Karpas-422 (cell line): ENCODE data around the gene RRP9. TPM values are rescaled to one million over a fixed set of nuclear protein-coding genes. Genes with fewer than 3 reads are reported as not detected.

ENCODE experiments used
- DNase-seq: peaks from one replicate; pipeline ENCODE4 v3.0.0-alpha.2; 2015
- H2AFZ ChIP-seq: fragments of 200-600 bp; sonication (generic); 2 replicates; pipeline ENCODE4 v1.6.1; 2014; ENCODE audit warnings: antibody characterized with exemption, low read length, mixed read lengths
- H3K27ac ChIP-seq: fragments of 200-600 bp; sonication (generic); 2 replicates; pipeline ENCODE4 v1.5.1; 2014; ENCODE audit warnings: mild to moderate bottlenecking, low read length, moderate library complexity
- H3K27me3 ChIP-seq: fragments of 200-600 bp; sonication (generic); 2 replicates; pipeline ENCODE4 v1.6.1; 2014; ENCODE audit warnings: low read length, mixed read lengths
- H3K36me3 ChIP-seq: fragments of 200-600 bp; sonication (generic); 2 replicates; pipeline ENCODE4 v1.6.1; 2014; ENCODE audit warnings: low read length, mixed read lengths; ENCODE audit not compliant: insufficient read depth
- H3K4me1 ChIP-seq: fragments of 200-600 bp; sonication (generic); 2 replicates; pipeline ENCODE4 v1.6.1; 2014; ENCODE audit warnings: mild to moderate bottlenecking, low read length, mixed read lengths
- H3K4me2 ChIP-seq: fragments of 200-600 bp; sonication (generic); 2 replicates; pipeline ENCODE4 v1.6.1; 2014; ENCODE audit warnings: low read length, low read depth, mild to moderate bottlenecking; ENCODE audit not compliant: poor library complexity, severe bottlenecking
- H3K4me3 ChIP-seq: fragments of 200-600 bp; sonication (generic); 2 replicates; pipeline ENCODE4 v1.5.1; 2014; ENCODE audit warnings: mild to moderate bottlenecking, antibody characterized with exemption, low read length, mixed read lengths
- H3K79me2 ChIP-seq: fragments of 200-600 bp; sonication (generic); 2 replicates; pipeline ENCODE4 v1.6.1; 2014; ENCODE audit warnings: mild to moderate bottlenecking, low read length, mixed read lengths
- H3K9ac ChIP-seq: fragments of 200-600 bp; sonication (generic); 2 replicates; pipeline ENCODE4 v1.6.0; 2014; ENCODE audit warnings: low read length
- H3K9me2 ChIP-seq: fragments of 200-600 bp; sonication (generic), shearing (Covaris generic); replicated peaks from 2 replicates; pipeline ENCODE4 v1.6.0; 2014; ENCODE audit warnings: mild to moderate bottlenecking, low read length, moderate library complexity; ENCODE audit not compliant: insufficient read depth
- H3K9me3 ChIP-seq: fragments of 300-700, 200-600 bp; sonication (generic); 2 replicates; pipeline ENCODE4 v1.6.1; 2014; ENCODE audit warnings: low read length, mixed read lengths
- H4K20me1 ChIP-seq: fragments of 200-600 bp; sonication (generic); 2 replicates; pipeline ENCODE4 v1.6.1; 2014; ENCODE audit warnings: mild to moderate bottlenecking, antibody characterized with exemption, low read length, low read depth; ENCODE audit not compliant: insufficient read depth
- total RNA-seq: library from RNA; depleted of rRNA; stranded (reverse); fragments of >200 nt; shearing (Covaris generic); gene quantifications from 2 replicates; pipeline ENCODE4 v1.2.3, GENCODE V29; 2014; ENCODE audit warnings: low replicate concordance

Gene RRP9
- total RNA-seq, 1 experiment from 2014 or later, result 15.1 TPM

DNA sequence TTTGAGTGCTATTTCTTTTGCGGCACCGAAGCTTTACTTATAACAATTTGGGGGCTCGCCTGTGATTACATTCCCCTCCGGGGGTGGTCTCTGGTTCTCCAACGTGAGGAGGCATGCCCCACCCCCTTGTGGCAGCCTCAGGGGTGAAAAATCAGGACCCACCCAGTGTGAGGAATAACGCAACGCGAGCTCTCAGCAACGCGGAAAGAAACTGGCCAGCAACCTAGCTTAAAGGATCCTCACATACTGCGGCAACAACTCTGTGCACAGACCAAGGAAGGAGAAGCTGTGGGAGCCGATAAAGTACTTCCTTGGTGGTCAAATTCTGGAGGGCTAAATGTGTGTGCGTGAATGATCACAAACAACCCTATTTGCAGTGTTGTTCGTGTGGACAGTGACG, 44.3 kb downstream of the RRP9 start:
- Histone ChIP-seq H3K4me3 (no peak overlapping the region), H3K27me3 (no peaks in the 10 kb centered on the region), H4K20me1 (no peaks in the 10 kb centered on the region), H3K4me1 (no peaks in the 10 kb centered on the region), H3K9me2 (no peaks in the 10 kb centered on the region), H3K4me2 (no peak overlapping the region), H3K36me3 (no peaks in the 10 kb centered on the region), H3K9me3 (no peaks in the 10 kb centered on the region), H2AFZ (no peak overlapping the region), H3K79me2 (no peaks in the 10 kb centered on the region), H3K27ac (no peak overlapping the region), H3K9ac (no peak overlapping the region)
- no peak for DNase-seq

DNA sequence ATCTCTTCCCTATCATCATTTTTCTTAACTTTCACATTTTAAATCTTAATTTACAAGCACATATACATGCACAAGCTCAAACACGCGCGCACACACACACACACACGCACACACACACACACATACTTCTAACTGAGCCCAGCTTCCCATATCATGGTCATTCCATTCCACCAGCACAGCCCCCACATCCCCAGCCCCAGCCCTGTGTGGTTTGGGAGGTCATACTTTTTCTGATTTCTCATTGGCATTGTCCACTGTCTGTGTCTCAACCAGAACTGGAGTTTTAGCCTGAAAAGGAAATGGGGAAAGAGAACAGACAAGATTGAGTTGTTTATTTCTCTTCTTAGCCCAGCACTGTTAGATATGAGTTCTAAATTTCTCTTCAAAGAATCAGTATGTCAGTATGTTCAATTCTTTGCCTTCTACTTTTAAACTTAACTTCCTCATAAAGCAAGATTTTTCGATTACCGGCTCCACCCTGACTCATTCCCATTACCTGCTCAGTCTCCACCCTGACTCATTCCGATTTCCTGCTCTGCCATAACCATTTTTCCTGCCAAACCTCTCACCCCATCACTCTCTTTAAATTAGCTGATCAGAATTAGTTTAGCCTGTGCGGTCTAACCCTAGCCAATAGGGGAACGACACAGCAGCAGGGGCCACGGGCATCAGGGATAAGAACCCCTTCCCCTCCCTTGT, 44.9 kb downstream of the RRP9 start:
- Histone ChIP-seq H3K4me3 (no peak overlapping the region), H2AFZ (no peak overlapping the region), H3K9ac (no peak overlapping the region), H3K36me3 (no peaks in the 10 kb centered on the region), H3K79me2 (no peaks in the 10 kb centered on the region), H3K4me2 (no peak overlapping the region), H3K27me3 (no peaks in the 10 kb centered on the region), H3K27ac (no peak overlapping the region), H3K9me3 (no peaks in the 10 kb centered on the region), H4K20me1 (no peaks in the 10 kb centered on the region), H3K9me2 (no peaks in the 10 kb centered on the region), H3K4me1 (no peaks in the 10 kb centered on the region)
- no peak for DNase-seq

DNA sequence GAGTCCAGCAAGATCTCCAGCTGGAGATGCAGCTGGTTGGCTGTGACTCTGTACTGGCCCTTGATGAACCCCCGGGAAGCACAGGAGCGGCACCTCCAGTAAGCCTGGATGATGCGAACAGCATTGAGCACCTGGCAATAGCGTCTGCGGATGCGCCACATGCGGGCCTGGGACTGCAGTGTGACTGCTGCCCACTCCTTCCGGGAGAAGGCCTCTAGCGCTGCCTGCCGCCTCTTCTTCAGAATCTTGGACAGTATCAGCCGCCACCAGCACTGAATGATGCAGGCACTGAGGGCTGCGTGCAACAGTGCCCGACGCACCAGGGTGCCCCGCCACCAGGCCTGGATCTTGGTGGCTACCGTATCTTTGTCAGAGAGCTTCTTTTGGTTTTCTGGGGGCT, 46.8 kb downstream of the RRP9 start:
- Histone ChIP-seq H3K27me3 (no peaks in the 10 kb centered on the region), H3K9me2 (no peaks in the 10 kb centered on the region), H3K4me1 (no peaks in the 10 kb centered on the region), H3K79me2 (no peaks in the 10 kb centered on the region), H2AFZ (no peak overlapping the region), H4K20me1 (no peaks in the 10 kb centered on the region), H3K4me2 (no peak overlapping the region), H3K9me3 (no peaks in the 10 kb centered on the region), H3K4me3 (no peak overlapping the region), H3K9ac (no peak overlapping the region), H3K36me3 (no peaks in the 10 kb centered on the region), H3K27ac (no peak overlapping the region)
- no peak for DNase-seq

DNA sequence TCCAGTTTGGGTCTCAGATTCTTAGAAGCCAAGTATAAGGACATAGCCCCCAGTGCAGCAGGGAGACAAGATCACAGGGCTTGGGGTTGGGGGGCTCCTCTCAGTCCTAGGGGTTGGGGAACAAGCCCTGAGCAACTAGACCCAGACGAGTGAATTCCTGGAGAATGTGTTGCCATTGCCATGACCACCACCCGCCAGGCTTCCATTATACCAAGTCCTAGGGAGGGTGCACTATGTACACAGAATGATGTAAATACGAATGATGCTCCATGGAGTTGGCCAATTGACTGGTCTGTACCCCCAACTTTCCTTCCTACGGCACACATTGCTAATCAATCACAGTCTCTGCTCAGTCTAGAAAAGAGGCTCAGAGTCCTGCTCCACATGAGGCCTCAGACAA, 47.3 kb downstream of the RRP9 start:
- Histone ChIP-seq H3K4me1 (no peaks in the 10 kb centered on the region), H3K27me3 (no peaks in the 10 kb centered on the region), H3K79me2 (no peaks in the 10 kb centered on the region), H2AFZ (no peak overlapping the region), H3K36me3 (no peaks in the 10 kb centered on the region), H3K9ac (no peak overlapping the region), H4K20me1 (no peaks in the 10 kb centered on the region), H3K9me3 (no peaks in the 10 kb centered on the region), H3K4me3 (no peak overlapping the region), H3K27ac (no peak overlapping the region), H3K9me2 (no peaks in the 10 kb centered on the region), H3K4me2 (no peak overlapping the region)
- DNase-seq, result no peak

DNA sequence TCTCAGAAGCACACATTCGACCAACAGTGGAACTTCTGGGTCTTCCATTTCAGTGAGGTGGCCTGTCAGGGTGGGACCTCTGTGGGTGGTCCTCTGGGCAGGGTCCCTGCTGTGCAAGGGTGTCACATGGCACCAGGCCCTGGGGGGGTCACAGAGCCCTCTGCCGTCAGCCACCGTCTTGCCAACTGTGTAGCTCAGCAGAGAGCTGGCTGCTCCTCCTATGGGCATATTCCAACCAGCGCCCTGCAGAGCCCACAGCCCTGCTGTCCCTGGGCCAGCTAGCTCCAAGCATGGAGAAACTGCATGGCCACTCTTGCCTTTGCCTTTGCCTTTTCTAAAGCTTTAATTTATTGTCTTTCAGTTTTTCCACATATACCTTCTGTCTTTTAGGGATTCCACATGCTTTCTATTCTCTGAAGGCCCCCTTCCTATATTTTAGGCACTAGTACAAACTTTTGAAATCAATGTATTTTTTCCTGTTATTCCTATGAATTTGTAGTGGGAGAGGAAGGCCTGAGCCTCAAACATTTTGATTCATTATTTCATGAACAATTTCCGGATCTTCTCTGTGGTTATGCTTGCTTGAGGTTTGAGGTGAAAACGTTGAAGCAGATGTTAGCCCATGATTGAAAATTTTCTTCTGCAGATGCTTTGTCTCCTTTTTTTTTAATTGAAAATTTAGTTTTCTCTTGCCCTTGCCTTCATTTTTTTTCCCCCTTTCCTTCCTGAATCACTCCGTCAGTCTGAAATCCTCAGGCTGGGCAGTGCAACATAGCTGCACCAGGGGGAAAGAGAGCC, 50.3 kb downstream of the RRP9 start:
- H3K9ac ChIP-seq, result no peak overlapping the region
- H2AFZ ChIP-seq, result no peak overlapping the region
- no peak overlapping the region for H3K27ac ChIP-seq
- H3K79me2 ChIP-seq, result no peaks in the 10 kb centered on the region
- H3K9me3 ChIP-seq, result no peaks in the 10 kb centered on the region
- no peak for DNase-seq
- H3K27me3 ChIP-seq, result no peaks in the 10 kb centered on the region
- no peaks in the 10 kb centered on the region for H3K4me1 ChIP-seq
- H3K9me2 ChIP-seq, result no peaks in the 10 kb centered on the region
- no peak overlapping the region for H3K4me2 ChIP-seq
- no peaks in the 10 kb centered on the region for H3K36me3 ChIP-seq
- H4K20me1 ChIP-seq, result no peaks in the 10 kb centered on the region
- no peak overlapping the region for H3K4me3 ChIP-seq

DNA sequence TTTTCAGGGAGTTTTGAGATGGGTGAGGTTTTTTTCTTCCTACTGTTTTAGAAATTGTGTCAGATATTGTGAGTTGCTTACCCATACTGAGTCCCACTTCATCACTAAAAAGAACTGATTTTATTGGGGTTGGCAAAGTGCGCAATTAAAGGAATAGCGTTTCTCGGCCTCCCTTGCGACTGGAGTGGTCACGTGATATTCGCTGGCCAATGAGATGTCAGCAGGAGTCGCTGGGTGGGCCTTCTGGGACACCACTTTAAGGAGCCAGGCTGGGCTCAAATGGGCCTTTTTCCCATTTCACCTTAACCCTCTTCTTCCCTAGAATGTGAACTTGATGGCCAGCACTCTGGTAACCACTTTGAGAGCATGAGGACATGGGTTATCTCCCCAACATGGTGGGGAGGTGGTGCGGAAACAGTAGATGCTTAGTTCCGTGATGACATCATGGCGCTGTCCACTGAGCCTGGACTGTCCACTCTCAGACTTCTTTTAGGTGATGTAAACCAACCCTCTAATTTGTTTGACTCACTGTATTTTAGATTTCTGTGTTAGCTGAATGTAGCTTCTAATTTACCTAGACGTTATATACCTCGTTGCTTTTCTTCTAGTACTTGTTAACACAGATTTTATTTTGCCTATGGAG, 53.1 kb downstream of the RRP9 start:
- no peaks in the 10 kb centered on the region for H3K9me2 ChIP-seq
- no peaks in the 10 kb centered on the region for H3K9me3 ChIP-seq
- H3K27me3 ChIP-seq, result no peaks in the 10 kb centered on the region
- no peak overlapping the region for H2AFZ ChIP-seq
- no peak overlapping the region for H3K27ac ChIP-seq
- DNase-seq, result no peak
- H3K4me2 ChIP-seq, result no peak overlapping the region
- no peaks in the 10 kb centered on the region for H3K36me3 ChIP-seq
- no peaks in the 10 kb centered on the region for H3K79me2 ChIP-seq
- no peak overlapping the region for H3K4me3 ChIP-seq
- H4K20me1 ChIP-seq, result no peaks in the 10 kb centered on the region
- no peaks in the 10 kb centered on the region for H3K4me1 ChIP-seq
- no peak overlapping the region for H3K9ac ChIP-seq

DNA sequence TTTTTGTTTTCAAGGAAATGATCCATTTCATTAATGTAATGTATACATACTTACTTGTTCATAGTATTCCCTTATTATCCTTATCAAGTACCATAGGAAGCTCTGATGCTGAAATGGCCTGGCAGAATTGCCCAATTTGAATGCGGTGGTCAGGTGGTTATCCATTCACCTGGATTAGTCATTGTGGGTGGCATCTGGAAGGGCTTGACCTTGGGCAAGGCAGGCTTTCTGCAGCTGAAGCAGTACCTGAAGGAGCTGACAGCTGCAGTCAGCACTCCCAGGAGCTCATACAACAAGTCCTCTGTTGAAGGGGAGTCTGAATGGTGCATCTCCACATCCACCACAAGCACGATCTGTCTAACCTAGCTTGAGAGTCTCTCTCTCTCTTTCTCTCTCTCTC, 54.1 kb downstream of the RRP9 start:
- Histone ChIP-seq H2AFZ (no peak overlapping the region), H3K4me1 (no peaks in the 10 kb centered on the region), H3K27me3 (no peaks in the 10 kb centered on the region), H3K9me3 (no peaks in the 10 kb centered on the region), H3K4me3 (no peak overlapping the region), H3K4me2 (no peak overlapping the region), H3K36me3 (no peaks in the 10 kb centered on the region), H3K79me2 (no peaks in the 10 kb centered on the region), H4K20me1 (no peaks in the 10 kb centered on the region), H3K9ac (no peak overlapping the region), H3K27ac (no peak overlapping the region), H3K9me2 (no peaks in the 10 kb centered on the region)
- no peak for DNase-seq

DNA sequence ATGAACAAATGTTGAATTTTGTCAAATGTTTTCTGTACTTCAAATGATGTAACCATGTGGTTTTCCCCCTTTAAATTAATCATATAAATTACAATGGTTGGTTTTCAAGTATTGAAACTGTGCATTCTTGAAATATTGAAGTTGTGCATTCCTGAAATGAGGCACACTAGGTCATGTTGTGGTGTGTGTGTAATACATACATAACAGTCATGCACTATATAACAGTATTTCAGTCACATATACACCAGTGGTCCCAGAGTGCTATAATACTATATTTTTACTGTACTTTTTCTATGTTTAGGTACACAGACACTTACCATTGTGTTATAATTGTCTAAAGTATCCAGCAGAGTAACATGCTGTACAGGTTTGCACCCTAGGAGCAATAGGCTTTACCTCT, 55.3 kb downstream of the RRP9 start:
- Histone ChIP-seq H3K4me2 (no peak overlapping the region), H3K4me1 (no peaks in the 10 kb centered on the region), H3K27me3 (no peaks in the 10 kb centered on the region), H3K79me2 (no peaks in the 10 kb centered on the region), H3K4me3 (no peak overlapping the region), H3K36me3 (no peaks in the 10 kb centered on the region), H3K27ac (no peak overlapping the region), H3K9me2 (no peaks in the 10 kb centered on the region), H3K9me3 (no peaks in the 10 kb centered on the region), H3K9ac (no peak overlapping the region), H2AFZ (no peak overlapping the region), H4K20me1 (no peaks in the 10 kb centered on the region)
- DNase-seq, result no peak
